GM10847 (cell line): ENCODE results near the gene EEA1.

Experiments
- POLR2A ChIP-seq: IDR thresholded peaks from 2 replicates; pipeline ENCODE4 v1.6.1; 2011; ENCODE audit not compliant: insufficient read length; ENCODE audit errors: extremely low read depth

EEA1 gene

GRCh38 chr12:92762773-92763172 is 166.3 kb downstream of the EEA1 start:
- no peak for TF ChIP-seq POLR2A

GRCh38 chr12:92759634-92760268 is 169.3 kb downstream of the EEA1 start:
- TF ChIP-seq POLR2A, result no peak

GRCh38 chr12:92757597-92758121 is 171.4 kb downstream of the EEA1 start:
- no peak for TF ChIP-seq POLR2A

GRCh38 chr12:92756898-92757596 is 172.0 kb downstream of the EEA1 start:
- no peak for TF ChIP-seq POLR2A

- TF ChIP-seq POLR2A, result no peak
Observed at GRCh38 chr12:92753976-92754885, 174.9 kb downstream of the EEA1 start.

GRCh38 chr12:92747151-92747550 is 181.9 kb downstream of the EEA1 start:
- TF ChIP-seq POLR2A, result no peak

- no peak for TF ChIP-seq POLR2A
Observed at GRCh38 chr12:92745856-92746550, 183.1 kb downstream of the EEA1 start.

GRCh38 chr12:92743026-92743425 is 186.1 kb downstream of the EEA1 start:
- TF ChIP-seq POLR2A, result no peak

- no peak for TF ChIP-seq POLR2A
Observed at GRCh38 chr12:92740411-92740810, 188.7 kb downstream of the EEA1 start.

- no peak for TF ChIP-seq POLR2A
Observed at GRCh38 chr12:92739113-92739512, 190.0 kb downstream of the EEA1 start.

GRCh38 chr12:92737855-92738850 is 190.9 kb downstream of the EEA1 start:
- no peak for TF ChIP-seq POLR2A

GRCh38 chr12:92736605-92737004 is 192.5 kb downstream of the EEA1 start:
- no peak for TF ChIP-seq POLR2A

- no peak for TF ChIP-seq POLR2A
Observed at GRCh38 chr12:92735131-92735721, 193.9 kb downstream of the EEA1 start.
